ENCODE data around the gene ALDH2.
"Not testable (repeated sequence)": the region's sequence is repeated elsewhere in the genome, so short reads cannot be mapped to it uniquely, and the experiment has no call there.

Gene ALDH2

GRCh38 chr12:111766608-111767361 is at the start of gene ALDH2:
Gene ALDH2 (plus strand): TSS chr12:111766933. CDS start chr12:111766983, 50 bp downstream.
- FAIRE-seq, result no peak
- DNase-seq (ENCODE audit: insufficient read length, low spot score), result no peak

GRCh38 chr12:111719316-111719715 is 47.4 kb upstream of the ALDH2 start:
- DNase-seq (ENCODE audit: insufficient read length, low spot score); FAIRE-seq: not testable (repeated sequence)

- no peak for DNase-seq (ENCODE audit: insufficient read length, low spot score)
- no peak for FAIRE-seq
Observed at GRCh38 chr12:111720457-111720856, 46.3 kb upstream of the ALDH2 start.

GRCh38 chr12:111723646-111724360 is 42.9 kb upstream of the ALDH2 start:
- DNase-seq (ENCODE audit: insufficient read length, low spot score); FAIRE-seq: not testable (repeated sequence)

- DNase-seq (ENCODE audit: insufficient read length, low spot score) (no peak), FAIRE-seq (no peak)
Observed at GRCh38 chr12:111728795-111729194, 37.9 kb upstream of the ALDH2 start.

- FAIRE-seq (no peak), DNase-seq (ENCODE audit: insufficient read length, low spot score) (no peak)
Observed at GRCh38 chr12:111730420-111730819, 36.3 kb upstream of the ALDH2 start.

GRCh38 chr12:111732786-111733185 is 33.9 kb upstream of the ALDH2 start:
- FAIRE-seq (no peak), DNase-seq (ENCODE audit: insufficient read length, low spot score) (no peak)

GRCh38 chr12:111733340-111733915 is 33.3 kb upstream of the ALDH2 start:
- FAIRE-seq, result no peak
- no peak for DNase-seq (ENCODE audit: insufficient read length, low spot score)

- not testable (repeated sequence) for FAIRE-seq; DNase-seq (ENCODE audit: insufficient read length, low spot score)
Observed at GRCh38 chr12:111739524-111739923, 27.2 kb upstream of the ALDH2 start.

GRCh38 chr12:111741235-111741812 is 25.4 kb upstream of the ALDH2 start:
- no peak for FAIRE-seq
- no peak for DNase-seq (ENCODE audit: insufficient read length, low spot score)

GRCh38 chr12:111745211-111745610 is 21.5 kb upstream of the ALDH2 start:
- DNase-seq (ENCODE audit: insufficient read length, low spot score), result no peak
- no peak for FAIRE-seq

GRCh38 chr12:111747333-111747732 is 19.4 kb upstream of the ALDH2 start:
- FAIRE-seq (no peak), DNase-seq (ENCODE audit: insufficient read length, low spot score) (no peak)

- DNase-seq (ENCODE audit: insufficient read length, low spot score), result no peak
- FAIRE-seq, result no peak
Observed at GRCh38 chr12:111748151-111748672, 18.5 kb upstream of the ALDH2 start.

- no peak for FAIRE-seq
- DNase-seq (ENCODE audit: insufficient read length, low spot score), result no peak
Observed at GRCh38 chr12:111748867-111749266, 17.9 kb upstream of the ALDH2 start.

- FAIRE-seq (no peak), DNase-seq (ENCODE audit: insufficient read length, low spot score) (no peak)
Observed at GRCh38 chr12:111749391-111749790, 17.3 kb upstream of the ALDH2 start.

- FAIRE-seq (peak; percentile 4), DNase-seq (ENCODE audit: insufficient read length, low spot score) (peak; percentile 52)
Observed at GRCh38 chr12:111753144-111753881, 13.4 kb upstream of the ALDH2 start.

GRCh38 chr12:111754671-111755070 is 12.1 kb upstream of the ALDH2 start:
- no peak for FAIRE-seq

GRCh38 chr12:111756196-111756595 is 10.5 kb upstream of the ALDH2 start:
- DNase-seq (ENCODE audit: insufficient read length, low spot score) (no peak), FAIRE-seq (no peak)

More at GRCh38 chr12:111754671-111755070, 12.1 kb upstream of the ALDH2 start:
- DNase-seq (ENCODE audit: insufficient read length, low spot score), result no peak

GRCh38 chr12:111756681-111757080 is 10.1 kb upstream of the ALDH2 start:
- no peak for DNase-seq (ENCODE audit: insufficient read length, low spot score)

More at GRCh38 chr12:111756681-111757080, 10.1 kb upstream of the ALDH2 start:
- no peak for FAIRE-seq

Measured in GM19239 (cell line).